Measurements from ENCODE around the gene NFIB.

Gene NFIB

DNA sequence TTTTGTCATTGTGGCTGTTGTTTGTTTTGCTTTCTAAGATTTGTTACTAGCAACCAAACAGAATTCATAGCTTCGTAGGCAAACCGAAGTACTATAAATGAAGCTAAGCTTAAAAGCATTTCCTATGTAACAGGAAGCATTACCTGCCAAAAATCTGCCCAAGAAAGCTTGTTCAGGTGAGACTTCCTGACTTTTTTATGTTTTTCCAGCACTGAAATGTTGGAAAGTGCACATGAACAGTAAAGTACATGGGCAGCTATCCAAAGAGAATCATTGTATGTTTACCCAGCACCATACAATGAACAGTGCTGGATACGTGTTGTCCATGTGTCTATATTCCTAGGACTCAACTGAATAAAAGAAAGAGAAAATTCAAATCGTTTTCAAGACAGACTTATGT, 247.1 kb downstream of the NFIB start:
- TF ChIP-seq EZH2phosphoT487 (IDR thresholded peaks at IDR 0.05; ENCODE audit: low read length), result no peak
- TF ChIP-seq, protein P1, sequence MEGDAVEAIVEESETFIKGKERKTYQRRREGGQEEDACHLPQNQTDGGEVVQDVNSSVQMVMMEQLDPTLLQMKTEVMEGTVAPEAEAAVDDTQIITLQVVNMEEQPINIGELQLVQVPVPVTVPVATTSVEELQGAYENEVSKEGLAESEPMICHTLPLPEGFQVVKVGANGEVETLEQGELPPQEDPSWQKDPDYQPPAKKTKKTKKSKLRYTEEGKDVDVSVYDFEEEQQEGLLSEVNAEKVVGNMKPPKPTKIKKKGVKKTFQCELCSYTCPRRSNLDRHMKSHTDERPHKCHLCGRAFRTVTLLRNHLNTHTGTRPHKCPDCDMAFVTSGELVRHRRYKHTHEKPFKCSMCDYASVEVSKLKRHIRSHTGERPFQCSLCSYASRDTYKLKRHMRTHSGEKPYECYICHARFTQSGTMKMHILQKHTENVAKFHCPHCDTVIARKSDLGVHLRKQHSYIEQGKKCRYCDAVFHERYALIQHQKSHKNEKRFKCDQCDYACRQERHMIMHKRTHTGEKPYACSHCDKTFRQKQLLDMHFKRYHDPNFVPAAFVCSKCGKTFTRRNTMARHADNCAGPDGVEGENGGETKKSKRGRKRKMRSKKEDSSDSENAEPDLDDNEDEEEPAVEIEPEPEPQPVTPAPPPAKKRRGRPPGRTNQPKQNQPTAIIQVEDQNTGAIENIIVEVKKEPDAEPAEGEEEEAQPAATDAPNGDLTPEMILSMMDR (IDR thresholded peaks at IDR 0.05; ENCODE audit: low read length), result no peak
- TF ChIP-seq EZH2 (optimal IDR thresholded peaks at IDR 0.05; ENCODE audit: low read depth, low read length), result no peak
- no peaks in the 10 kb centered on the region for H4K20me1 ChIP-seq (ENCODE audit: insufficient read depth, low read length)
- no peak overlapping the region for H2AFZ ChIP-seq (ENCODE audit: low read length)
- no peak for DNase-seq
- H3K9me3 ChIP-seq (replicated peaks; ENCODE audit: insufficient read depth, low read length), result no peaks in the 10 kb centered on the region
- H3K27me3 ChIP-seq (replicated peaks; ENCODE audit: insufficient read depth, low read length), result no peaks in the 10 kb centered on the region
- H3K79me2 ChIP-seq (ENCODE audit: low read length), result no peaks in the 10 kb centered on the region
- no peak overlapping the region for H3K27ac ChIP-seq (ENCODE audit: low read length)
- no peak overlapping the region for H3K4me3 ChIP-seq (ENCODE audit: low read length)
- H3K4me2 ChIP-seq (ENCODE audit: low read depth, low read length), result no peak overlapping the region
- no peaks in the 10 kb centered on the region for H3K36me3 ChIP-seq (replicated peaks; ENCODE audit: insufficient read depth, low read length)
- no peaks in the 10 kb centered on the region for H3F3A ChIP-seq (ENCODE audit: insufficient read depth, low read length)
- no peaks in the 10 kb centered on the region for H3K9me2 ChIP-seq (replicated peaks; ENCODE audit: insufficient read depth, low read length)
- no peak overlapping the region for H3K9ac ChIP-seq (ENCODE audit: low read length)
- H3K4me1 ChIP-seq (ENCODE audit: low read length), result no peaks in the 10 kb centered on the region

DNA sequence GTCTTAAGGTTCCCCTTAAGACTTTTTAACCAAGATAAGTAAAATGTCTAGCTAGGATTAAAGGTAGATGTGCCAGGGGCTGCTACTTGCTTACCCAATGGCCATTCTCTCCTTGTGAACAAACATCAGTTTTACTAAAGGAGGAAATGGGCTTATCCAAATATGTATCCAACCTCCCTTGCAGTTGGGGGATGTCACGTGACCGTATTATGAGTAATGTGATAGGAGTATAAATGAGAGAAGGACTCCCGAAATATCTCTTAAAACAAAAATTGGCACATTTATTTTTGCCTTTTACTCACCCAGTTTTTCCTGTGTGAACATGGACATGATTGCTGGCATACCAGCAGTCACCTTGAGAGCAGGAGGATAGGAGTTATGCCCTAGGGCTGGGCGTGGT, 247.9 kb downstream of the NFIB start:
- Histone ChIP-seq H3K4me2 (ENCODE audit: low read depth, low read length) (no peak overlapping the region), H3K27me3 (replicated peaks; ENCODE audit: insufficient read depth, low read length) (no peaks in the 10 kb centered on the region), H3K9me2 (replicated peaks; ENCODE audit: insufficient read depth, low read length) (no peaks in the 10 kb centered on the region), H3K4me3 (ENCODE audit: low read length) (no peak overlapping the region), H3K27ac (ENCODE audit: low read length) (no peak overlapping the region), H3K79me2 (ENCODE audit: low read length) (no peaks in the 10 kb centered on the region), H4K20me1 (ENCODE audit: insufficient read depth, low read length) (no peaks in the 10 kb centered on the region), H3K9me3 (replicated peaks; ENCODE audit: insufficient read depth, low read length) (no peaks in the 10 kb centered on the region), H3K4me1 (ENCODE audit: low read length) (no peaks in the 10 kb centered on the region), H3F3A (ENCODE audit: insufficient read depth, low read length) (no peaks in the 10 kb centered on the region), H3K9ac (ENCODE audit: low read length) (no peak overlapping the region), H2AFZ (ENCODE audit: low read length) (no peak overlapping the region), H3K36me3 (replicated peaks; ENCODE audit: insufficient read depth, low read length) (no peaks in the 10 kb centered on the region)
- TF ChIP-seq, protein P1 (IDR thresholded peaks at IDR 0.05; ENCODE audit: low read length), result no peak
- TF ChIP-seq EZH2phosphoT487 (IDR thresholded peaks at IDR 0.05; ENCODE audit: low read length) (no peak), EZH2 (optimal IDR thresholded peaks at IDR 0.05; ENCODE audit: low read depth, low read length) (no peak)
- no peak for DNase-seq

DNA sequence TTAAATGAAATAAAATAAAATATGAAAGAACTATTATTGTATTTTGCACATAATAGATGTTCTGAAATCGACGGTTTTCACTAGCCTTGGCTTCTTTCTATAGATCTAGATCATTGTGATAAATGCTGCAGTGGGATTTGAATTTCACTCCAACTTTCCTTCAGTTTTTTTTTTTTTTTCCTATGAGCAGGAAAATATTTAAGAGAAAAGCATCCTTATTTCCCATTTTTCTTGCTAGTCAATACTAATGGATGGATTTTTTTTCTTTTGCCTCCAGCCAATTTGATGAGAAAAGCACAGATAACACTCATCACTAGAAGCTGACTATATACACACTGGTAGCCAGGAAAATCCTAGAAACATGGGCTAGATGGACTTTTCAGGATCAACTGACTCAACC, 249.0 kb downstream of the NFIB start:
- no peak overlapping the region for H3K4me2 ChIP-seq (ENCODE audit: low read depth, low read length)

More for the DNA sequence above, 249.0 kb downstream of the NFIB start:
- Histone ChIP-seq H3K9me3 (replicated peaks; ENCODE audit: insufficient read depth, low read length) (no peaks in the 10 kb centered on the region), H3K27me3 (replicated peaks; ENCODE audit: insufficient read depth, low read length) (no peaks in the 10 kb centered on the region), H3K4me1 (ENCODE audit: low read length) (no peaks in the 10 kb centered on the region), H3K27ac (ENCODE audit: low read length) (no peak overlapping the region), H4K20me1 (ENCODE audit: insufficient read depth, low read length) (no peaks in the 10 kb centered on the region), H3K79me2 (ENCODE audit: low read length) (no peaks in the 10 kb centered on the region), H3K9me2 (replicated peaks; ENCODE audit: insufficient read depth, low read length) (no peaks in the 10 kb centered on the region), H3F3A (ENCODE audit: insufficient read depth, low read length) (no peaks in the 10 kb centered on the region), H3K36me3 (replicated peaks; ENCODE audit: insufficient read depth, low read length) (no peaks in the 10 kb centered on the region), H3K9ac (ENCODE audit: low read length) (no peak overlapping the region), H2AFZ (ENCODE audit: low read length) (no peak overlapping the region), H3K4me3 (ENCODE audit: low read length) (no peak overlapping the region)
- TF ChIP-seq EZH2 (optimal IDR thresholded peaks at IDR 0.05; ENCODE audit: low read depth, low read length) (no peak), EZH2phosphoT487 (IDR thresholded peaks at IDR 0.05; ENCODE audit: low read length) (no peak)
- TF ChIP-seq, protein P1 (IDR thresholded peaks at IDR 0.05; ENCODE audit: low read length), result no peak
- DNase-seq, result no peak
